IPS-NIHi7 (cell line): Measurements from ENCODE around the gene SRP68.

Experiments
- DNase-seq: peaks from one replicate; pipeline ENCODE4 v3.0.0; 2012; ENCODE audit warnings: mixed read lengths; ENCODE audit errors: extremely low spot score

The SRP68 gene

DNA sequence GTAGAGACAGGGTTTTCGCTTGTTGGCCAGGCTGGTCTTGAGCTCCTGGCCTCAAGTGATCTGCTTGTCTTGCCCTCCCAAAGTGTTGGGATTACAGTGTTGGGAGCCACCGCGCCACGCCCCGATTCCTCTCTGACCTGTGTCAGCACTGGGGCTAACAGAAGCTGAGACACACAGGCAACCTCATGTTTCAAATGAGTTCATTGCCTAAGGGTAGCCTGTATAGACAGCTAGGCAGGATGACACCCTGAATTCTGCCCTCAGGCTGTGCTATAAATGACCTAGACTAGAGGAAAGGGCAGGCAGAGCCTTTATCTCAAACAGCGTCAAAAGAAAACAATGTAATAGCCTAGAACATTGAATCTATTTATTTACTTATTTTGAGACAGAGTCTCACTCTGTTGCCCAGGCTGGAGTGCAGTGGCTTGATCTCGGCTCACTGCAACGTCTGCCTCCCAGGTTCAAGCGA is 74.0 kb downstream of the SRP68 start:
- no peak for DNase-seq

DNA sequence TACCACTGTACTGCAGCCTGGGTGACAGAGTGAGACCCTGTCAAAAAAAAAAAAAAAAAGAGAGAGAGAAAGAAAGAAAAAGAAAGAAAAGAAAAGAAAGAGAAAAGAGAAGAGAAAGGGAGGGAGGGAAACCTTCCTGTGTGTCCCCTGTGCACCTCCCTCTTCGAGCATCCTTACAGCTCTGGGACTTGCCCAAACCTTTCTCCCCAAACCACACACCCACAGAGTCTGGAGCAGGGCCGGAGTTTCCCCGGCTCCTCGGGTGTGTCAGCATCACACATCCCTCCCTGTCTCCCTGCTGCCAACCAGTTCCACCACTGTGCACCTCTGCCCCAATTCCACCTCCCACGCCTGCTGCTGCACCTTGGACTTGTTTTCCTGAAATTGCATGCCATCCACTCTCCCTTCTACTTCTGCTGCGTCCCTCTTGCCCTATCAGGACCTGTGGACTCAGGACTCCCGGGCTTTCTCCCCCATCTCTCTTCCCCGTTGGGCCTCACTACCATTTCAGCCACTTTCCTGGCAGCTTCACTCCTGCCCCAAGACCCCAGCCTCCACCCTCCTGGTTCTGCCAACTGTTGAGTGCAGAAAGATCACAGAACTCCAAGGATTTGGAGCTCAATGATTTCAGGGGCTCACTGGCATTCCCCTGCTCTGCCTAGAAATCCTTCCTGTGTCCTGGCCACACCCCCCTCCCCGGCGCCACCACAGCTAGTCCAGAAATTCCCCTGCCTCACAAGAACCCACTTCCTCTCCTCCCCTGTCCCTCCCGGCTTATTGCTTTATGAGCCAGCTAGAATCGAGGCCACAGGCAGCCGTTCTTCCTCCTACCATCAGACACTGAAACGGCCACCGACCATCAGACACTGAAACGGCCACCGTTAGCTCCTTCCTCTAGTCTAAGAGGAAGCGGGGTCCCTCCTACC is 75.4 kb downstream of the SRP68 start:
- no peak for DNase-seq

DNA sequence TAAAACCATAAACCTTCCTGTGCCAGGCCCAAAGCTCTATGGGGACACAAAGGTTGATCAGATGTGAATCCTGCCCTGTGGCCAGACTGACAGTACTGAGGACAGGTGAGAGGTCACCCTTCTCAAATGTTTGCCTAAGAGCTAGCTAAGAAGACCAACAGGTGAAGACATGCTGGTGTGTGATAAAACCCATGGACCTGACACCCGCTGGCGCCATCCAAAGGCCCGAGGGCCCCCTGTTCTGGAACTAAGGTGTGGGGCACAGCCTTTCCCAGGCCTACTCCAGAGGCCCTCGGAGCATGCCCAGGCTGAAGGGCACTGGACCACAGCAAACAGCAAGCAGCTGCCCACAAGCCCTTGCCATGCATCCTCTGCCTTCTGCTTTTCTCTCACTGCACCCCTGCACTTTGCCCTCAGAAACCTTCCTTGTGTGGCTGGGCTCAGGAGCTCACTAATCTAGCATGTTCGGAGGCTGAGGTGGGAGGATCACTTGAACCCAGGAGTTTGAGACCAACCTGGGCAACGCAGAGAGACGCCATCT is 76.9 kb downstream of the SRP68 start:
- peak; percentile 8 for DNase-seq

DNA sequence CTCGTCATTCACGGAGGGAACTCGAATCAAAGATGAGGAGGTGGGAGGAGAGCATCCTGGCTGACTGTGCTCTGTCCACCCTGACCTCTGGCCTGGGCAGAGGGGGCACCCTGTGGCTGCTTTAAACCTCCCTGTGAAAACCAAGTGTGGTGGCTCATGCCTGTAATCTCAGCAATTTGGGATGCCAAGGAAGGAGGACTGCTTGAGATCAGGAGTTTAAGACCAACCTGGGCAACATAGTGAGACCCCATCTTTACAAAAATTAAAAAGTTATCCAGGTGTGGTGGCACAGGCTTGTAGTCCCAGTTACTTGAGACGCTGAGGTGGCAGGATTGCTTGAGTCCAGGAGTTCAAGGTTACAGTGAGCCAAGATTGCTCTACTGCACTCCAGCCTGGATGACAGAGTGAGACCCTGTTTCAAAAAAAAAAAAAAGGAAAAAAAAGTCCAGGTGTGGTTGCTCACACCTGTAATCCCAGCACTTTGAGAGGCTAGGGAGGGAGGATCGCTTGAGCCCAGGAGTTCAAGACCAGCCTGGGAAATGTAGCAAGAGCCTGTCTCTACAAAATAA is 77.4 kb downstream of the SRP68 start:
- DNase-seq, result no peak

DNA sequence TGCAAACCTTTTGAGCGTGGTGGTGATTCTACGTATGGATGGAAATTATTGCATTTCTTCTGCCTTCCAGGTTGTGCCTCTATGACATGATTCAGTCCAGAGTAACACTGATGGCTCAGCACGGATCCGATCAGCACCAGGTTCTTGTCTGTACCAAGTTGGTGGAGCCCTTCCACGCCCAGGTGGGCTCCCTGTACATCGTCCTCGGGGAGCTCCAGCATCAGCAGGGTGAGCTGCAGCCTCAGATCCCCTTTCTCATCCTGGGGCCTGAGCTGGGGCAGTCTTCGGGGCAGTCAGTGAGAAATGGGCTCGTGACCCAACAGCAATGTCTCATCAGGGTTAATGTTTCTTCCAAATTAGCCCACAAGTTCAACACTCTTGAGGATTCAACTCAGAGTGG is 80.9 kb downstream of the SRP68 start:
- DNase-seq, result no peak
